ENCODE results near the gene C5orf24. TPM values are rescaled to one million over a fixed set of nuclear protein-coding genes. Genes with fewer than 3 reads are reported as not detected.
A peak's percentile ranks its signal among the peaks of the same experiment; 100 is the strongest.

C5orf24 gene
- total and polyA plus RNA-seq, 10 of the 15 experiments (the other 5 are each of a cell fraction or from before 2014, with no cell fraction given): 5.4 to 26.8 (median 15.6) TPM

DNA sequence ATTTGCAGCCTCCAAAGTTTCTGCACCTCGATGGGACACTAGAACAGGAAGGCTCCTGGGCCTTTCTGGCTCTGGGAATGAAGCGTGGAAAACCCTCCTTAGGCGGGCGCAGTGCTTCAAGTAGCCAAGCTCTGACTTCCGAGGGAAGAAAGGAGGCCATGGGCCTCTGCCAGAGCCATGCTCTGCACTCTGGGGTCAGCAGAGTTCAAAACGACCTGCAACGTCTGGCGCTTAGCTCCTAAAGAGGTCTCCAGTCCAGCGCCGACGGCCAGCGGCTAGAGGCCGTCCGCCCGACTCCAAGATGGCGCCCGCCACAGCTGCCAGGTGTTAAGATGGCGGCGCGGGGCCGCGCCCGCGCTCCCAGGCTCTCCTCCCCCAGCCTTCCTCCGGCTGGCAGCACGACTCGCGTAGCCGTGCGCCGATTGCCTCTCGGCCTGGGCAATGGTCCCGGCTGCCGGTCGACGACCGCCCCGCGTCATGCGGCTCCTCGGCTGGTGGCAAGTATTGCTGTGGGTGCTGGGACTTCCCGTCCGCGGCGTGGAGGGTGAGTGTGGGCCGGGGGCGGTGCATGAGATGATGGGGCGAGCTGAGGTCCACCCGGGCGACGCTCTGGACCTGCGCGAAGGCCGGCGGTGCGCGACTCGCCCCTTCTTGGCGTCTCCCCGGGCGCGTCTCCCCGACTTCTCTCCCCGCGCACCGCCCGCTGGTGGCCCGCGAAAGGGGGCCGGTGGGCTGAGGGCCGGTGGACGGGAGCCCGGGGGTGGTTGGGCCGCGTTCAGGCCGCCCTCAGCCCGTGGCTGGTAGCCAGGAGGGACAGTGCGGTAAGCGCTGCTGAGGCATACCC is 28.4 kb downstream of the C5orf24 start, which contains the start of gene TXNDC15:
Gene TXNDC15 (plus strand): TSS at position 385 of the 844 bp plus-strand sequence. CDS start 57 bp downstream, at position 442.
- DNase-seq (ENCODE audit: low read depth, low spot score): peak; percentile 45
- Histone ChIP-seq H3K4me1 (ENCODE audit: control insufficient read depth, insufficient read depth, low read length) (peaks cover 18% of the 10 kb centered on the region), H4K20me1 (ENCODE audit: control insufficient read depth, insufficient read depth) (no peaks in the 10 kb centered on the region), H3K79me2 (ENCODE audit: control insufficient read depth, insufficient read depth, low read length) (peaks cover 36% of the 10 kb centered on the region), H3K27me3 (replicated peaks in 1 of 2; ENCODE audit: control insufficient read depth in 2 of 2, insufficient read depth in 2 of 2, low read length in 1 of 2) (no peaks in the 10 kb centered on the region), H3K36me3 (ENCODE audit: control insufficient read depth in 2 of 2, insufficient read depth in 2 of 2, low read length in 1 of 2) (no peaks in the 10 kb centered on the region), H3K27ac (ENCODE audit: control insufficient read depth, insufficient read depth) (peak within 1 kb of the TSS; percentile 88), H2AFZ (ENCODE audit: control insufficient read depth, low read depth, low read length) (peak within 1 kb of the TSS; percentile 66), H3K4me3 (peak within 1 kb of the TSS; percentile 83), H3K4me2 (ENCODE audit: control insufficient read depth, insufficient read depth) (peak within 1 kb of the TSS; percentile 93), H3K9me3 (replicated peaks; ENCODE audit: control insufficient read depth, insufficient read depth, low read length) (no peaks in the 10 kb centered on the region), H3K9ac (ENCODE audit: control insufficient read depth, insufficient read depth, low read length) (peak within 1 kb of the TSS; percentile 83)
- ATAC-seq: peak; percentile 92
- in situ Hi-C loops (cut with MboI) (no loop called here), intact Hi-C loops (cut with micrococcal nuclease; ENCODE audit: unreplicated experiment) (loop anchor here (1.0 kb wide), 1 partner anchor 31 kb away; the partner anchor contains the start of gene PCBD2)
- SMC1A ChIA-PET (ENCODE audit: uncharacterized antibody, unreplicated experiment): interaction anchor here (0.6 to 2.5 kb wide), 4 partner anchors 8 to 134 kb away, joined by 3 to 8 read pairs (median 3); partner anchors contain the start of gene PCBD2
- RAD21 ChIA-PET (ENCODE audit: unreplicated experiment): interaction anchor here (0.9 to 1.6 kb wide), 5 partner anchors 27 to 138 kb away, joined by 3 to 10 read pairs (median 3); partner anchors contain the start of genes CAMLG and PCBD2
- WGBS (ENCODE audit: insufficient coverage, insufficient replicate concordance, low lambda C conversion rate, missing lambda C conversion rate): 2% methylated on average over 61 of the region's 79 CpGs
- CTCF ChIA-PET: interaction anchor here (0.9 to 1.9 kb wide), 6 partner anchors 17 to 134 kb away, joined by 3 to 9 read pairs (median 4); no protein-coding TSS in a partner anchor
- BruUV-seq (replicated peaks): TSS peak; percentile 56
- no peak for FAIRE-seq
- POLR2A ChIA-PET: interaction anchor here (0.5 to 2.5 kb wide), 9 partner anchors 12 to 136 kb away, joined by 3 to 9 read pairs (median 3); partner anchors contain the start of genes C5orf24, CAMLG and PCBD2
- TF ChIP-seq POLR2A (IDR thresholded peaks at IDR 0.05; ENCODE audit: low read depth, low read length): peak; percentile 95
- TF ChIP-seq EZH2 (IDR thresholded peaks at IDR 0.05; ENCODE audit: borderline replicate concordance, control insufficient read depth, low read depth, low read length): no peak
- TF ChIP-seq FOS (IDR thresholded peaks at IDR 0.05; ENCODE audit: borderline replicate concordance, extremely low read depth, insufficient read length): no peak
- no peak for TF ChIP-seq CBX5 (IDR thresholded peaks at IDR 0.05; ENCODE audit: low read depth)
- no peak for TF ChIP-seq ATF7 (IDR thresholded peaks at IDR 0.05; ENCODE audit: low read depth)
- TF ChIP-seq MYB (IDR thresholded peaks at IDR 0.05; ENCODE audit: borderline replicate concordance, low read depth, low read length): no peak
- TF ChIP-seq, protein P1, sequence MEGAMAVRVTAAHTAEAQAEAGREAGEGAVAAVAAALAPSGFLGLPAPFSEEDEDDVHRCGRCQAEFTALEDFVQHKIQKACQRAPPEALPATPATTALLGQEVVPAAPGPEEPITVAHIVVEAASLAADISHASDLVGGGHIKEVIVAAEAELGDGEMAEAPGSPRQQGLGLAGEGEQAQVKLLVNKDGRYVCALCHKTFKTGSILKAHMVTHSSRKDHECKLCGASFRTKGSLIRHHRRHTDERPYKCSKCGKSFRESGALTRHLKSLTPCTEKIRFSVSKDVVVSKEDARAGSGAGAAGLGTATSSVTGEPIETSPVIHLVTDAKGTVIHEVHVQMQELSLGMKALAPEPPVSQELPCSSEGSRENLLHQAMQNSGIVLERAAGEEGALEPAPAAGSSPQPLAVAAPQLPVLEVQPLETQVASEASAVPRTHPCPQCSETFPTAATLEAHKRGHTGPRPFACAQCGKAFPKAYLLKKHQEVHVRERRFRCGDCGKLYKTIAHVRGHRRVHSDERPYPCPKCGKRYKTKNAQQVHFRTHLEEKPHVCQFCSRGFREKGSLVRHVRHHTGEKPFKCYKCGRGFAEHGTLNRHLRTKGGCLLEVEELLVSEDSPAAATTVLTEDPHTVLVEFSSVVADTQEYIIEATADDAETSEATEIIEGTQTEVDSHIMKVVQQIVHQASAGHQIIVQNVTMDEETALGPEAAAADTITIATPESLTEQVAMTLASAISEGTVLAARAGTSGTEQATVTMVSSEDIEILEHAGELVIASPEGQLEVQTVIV (IDR thresholded peaks at IDR 0.05; ENCODE audit: borderline replicate concordance, partially characterized antibody): no peak
- TF ChIP-seq, protein P2, sequence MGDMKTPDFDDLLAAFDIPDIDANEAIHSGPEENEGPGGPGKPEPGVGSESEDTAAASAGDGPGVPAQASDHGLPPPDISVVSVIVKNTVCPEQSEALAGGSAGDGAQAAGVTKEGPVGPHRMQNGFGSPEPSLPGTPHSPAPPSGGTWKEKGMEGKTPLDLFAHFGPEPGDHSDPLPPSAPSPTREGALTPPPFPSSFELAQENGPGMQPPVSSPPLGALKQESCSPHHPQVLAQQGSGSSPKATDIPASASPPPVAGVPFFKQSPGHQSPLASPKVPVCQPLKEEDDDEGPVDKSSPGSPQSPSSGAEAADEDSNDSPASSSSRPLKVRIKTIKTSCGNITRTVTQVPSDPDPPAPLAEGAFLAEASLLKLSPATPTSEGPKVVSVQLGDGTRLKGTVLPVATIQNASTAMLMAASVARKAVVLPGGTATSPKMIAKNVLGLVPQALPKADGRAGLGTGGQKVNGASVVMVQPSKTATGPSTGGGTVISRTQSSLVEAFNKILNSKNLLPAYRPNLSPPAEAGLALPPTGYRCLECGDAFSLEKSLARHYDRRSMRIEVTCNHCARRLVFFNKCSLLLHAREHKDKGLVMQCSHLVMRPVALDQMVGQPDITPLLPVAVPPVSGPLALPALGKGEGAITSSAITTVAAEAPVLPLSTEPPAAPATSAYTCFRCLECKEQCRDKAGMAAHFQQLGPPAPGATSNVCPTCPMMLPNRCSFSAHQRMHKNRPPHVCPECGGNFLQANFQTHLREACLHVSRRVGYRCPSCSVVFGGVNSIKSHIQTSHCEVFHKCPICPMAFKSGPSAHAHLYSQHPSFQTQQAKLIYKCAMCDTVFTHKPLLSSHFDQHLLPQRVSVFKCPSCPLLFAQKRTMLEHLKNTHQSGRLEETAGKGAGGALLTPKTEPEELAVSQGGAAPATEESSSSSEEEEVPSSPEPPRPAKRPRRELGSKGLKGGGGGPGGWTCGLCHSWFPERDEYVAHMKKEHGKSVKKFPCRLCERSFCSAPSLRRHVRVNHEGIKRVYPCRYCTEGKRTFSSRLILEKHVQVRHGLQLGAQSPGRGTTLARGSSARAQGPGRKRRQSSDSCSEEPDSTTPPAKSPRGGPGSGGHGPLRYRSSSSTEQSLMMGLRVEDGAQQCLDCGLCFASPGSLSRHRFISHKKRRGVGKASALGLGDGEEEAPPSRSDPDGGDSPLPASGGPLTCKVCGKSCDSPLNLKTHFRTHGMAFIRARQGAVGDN (IDR thresholded peaks at IDR 0.05): peak; percentile 86
- TF ChIP-seq BCL11A (IDR thresholded peaks at IDR 0.05; ENCODE audit: low read depth, low read length): no peak
- TF ChIP-seq, protein P3, sequence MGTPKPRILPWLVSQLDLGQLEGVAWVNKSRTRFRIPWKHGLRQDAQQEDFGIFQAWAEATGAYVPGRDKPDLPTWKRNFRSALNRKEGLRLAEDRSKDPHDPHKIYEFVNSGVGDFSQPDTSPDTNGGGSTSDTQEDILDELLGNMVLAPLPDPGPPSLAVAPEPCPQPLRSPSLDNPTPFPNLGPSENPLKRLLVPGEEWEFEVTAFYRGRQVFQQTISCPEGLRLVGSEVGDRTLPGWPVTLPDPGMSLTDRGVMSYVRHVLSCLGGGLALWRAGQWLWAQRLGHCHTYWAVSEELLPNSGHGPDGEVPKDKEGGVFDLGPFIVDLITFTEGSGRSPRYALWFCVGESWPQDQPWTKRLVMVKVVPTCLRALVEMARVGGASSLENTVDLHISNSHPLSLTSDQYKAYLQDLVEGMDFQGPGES (IDR thresholded peaks at IDR 0.05): no peak; the same call in 1 of the 2 replicates
- no peak for TF ChIP-seq RELA (IDR thresholded peaks at IDR 0.05; ENCODE audit: borderline replicate concordance, partially characterized antibody)
- no peak for TF ChIP-seq RAD51 (IDR thresholded peaks at IDR 0.05)
- TF ChIP-seq KLF5 (IDR thresholded peaks at IDR 0.05; ENCODE audit: partially characterized antibody): peak; percentile 27

Data from GM12878 (cell line).